ENCODE results near the gene GZMM. TPM values are rescaled to one million over a fixed set of nuclear protein-coding genes. Genes with fewer than 3 reads are reported as not detected.
A peak's percentile ranks its signal among the peaks of the same experiment; 100 is the strongest.

GZMM gene
- total and polyA plus RNA-seq, 8 donors = 0.28 to 0.38 (median 0.34) TPM; not detected in 2

DNA sequence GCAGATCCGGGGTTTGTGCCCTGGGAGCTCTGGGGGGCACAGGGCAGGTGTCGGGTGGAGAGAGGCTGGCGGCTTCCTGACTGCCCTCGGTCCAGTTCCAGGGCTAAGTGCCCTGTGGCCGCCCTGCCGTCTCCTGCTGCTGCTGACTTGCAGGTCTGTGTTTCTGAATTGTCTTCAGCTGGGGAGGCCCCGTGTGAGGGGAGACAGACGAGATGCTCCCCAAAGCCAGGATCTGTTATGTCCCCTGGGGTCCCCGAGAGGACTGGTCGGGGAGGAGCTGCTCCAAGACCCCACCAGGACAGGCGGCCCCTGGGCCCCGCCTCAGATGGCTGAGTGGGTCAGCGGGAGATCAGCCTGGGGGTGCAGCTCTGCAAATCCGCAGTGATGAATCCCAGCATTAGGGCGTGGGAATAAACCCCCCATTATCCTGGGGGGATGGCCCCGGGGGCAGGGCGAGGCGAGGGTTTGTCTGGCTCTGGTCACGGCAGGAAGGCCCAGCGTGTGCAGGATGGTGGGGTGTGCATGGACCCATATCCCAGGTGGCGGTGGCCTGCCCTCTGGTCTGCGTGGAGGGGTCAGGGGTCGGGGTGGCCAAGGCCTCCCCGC, 50.5 kb downstream of the GZMM start:
- H3K4me1 ChIP-seq = peaks cover 0 to 1% (median 0%) of the 10 kb centered on the region in 3 donors
- WGBS, 2 donors = 62 to 71% methylated on average over 20 to 24 of the region's 24 CpGs
- DNase-seq (peak in 1 of 6 donors; percentile 47), FAIRE-seq (no peak), ATAC-seq (no peak)
- no peaks in the 10 kb centered on the region for H3K9me3 ChIP-seq
- TF ChIP-seq CTCF (IDR thresholded peaks at IDR 0.05) = no peak
- no peaks in the 10 kb centered on the region for H3K36me3 ChIP-seq
- peaks cover 0 to 13% (median 4%) of the 10 kb centered on the region in 4 donors for H3K27me3 ChIP-seq
- intact Hi-C loops (cut with DNase I) = no loop called here
- H3K4me3 ChIP-seq = no peak overlapping the region
- no peak overlapping the region for H3K27ac ChIP-seq

GRCh38 chr19:595326-596262, 51.7 kb downstream of the GZMM start:
- no peak for FAIRE-seq
- WGBS, 2 donors = 64 to 70% methylated on average over 42 of the region's 42 CpGs
- DNase-seq = peak in 2 of 6 donors; percentile 16 to 58
- Histone ChIP-seq H3K36me3 (no peaks in the 10 kb centered on the region), H3K4me1 (no peaks in the 10 kb centered on the region), H3K4me3 (no peak overlapping the region), H3K27me3 (peaks cover 0 to 13% (median 4%) of the 10 kb centered on the region in 4 donors), H3K27ac (no peak overlapping the region), H3K9me3 (no peaks in the 10 kb centered on the region)
- TF ChIP-seq CTCF (IDR thresholded peaks at IDR 0.05) = no peak
- ATAC-seq = no peak
- intact Hi-C loops (cut with DNase I) = no loop called here

GRCh38 chr19:596263-596655, 52.4 kb downstream of the GZMM start:
- intact Hi-C loops (cut with DNase I) = no loop called here
- TF ChIP-seq CTCF (IDR thresholded peaks at IDR 0.05) = no peak
- H3K4me3 ChIP-seq = no peak overlapping the region
- no peaks in the 10 kb centered on the region for H3K9me3 ChIP-seq
- ATAC-seq (no peak), FAIRE-seq (no peak), DNase-seq (no peak)
- no peaks in the 10 kb centered on the region for H3K4me1 ChIP-seq
- H3K36me3 ChIP-seq = no peaks in the 10 kb centered on the region
- WGBS, 2 donors = 75 to 87% methylated on average over 16 of the region's 16 CpGs
- H3K27ac ChIP-seq = no peak overlapping the region
- peaks cover 0 to 8% (median under 1%) of the 10 kb centered on the region in 4 donors for H3K27me3 ChIP-seq

- no peak for TF ChIP-seq CTCF (IDR thresholded peaks at IDR 0.05)
- intact Hi-C loops (cut with DNase I) = no loop called here
- no peaks in the 10 kb centered on the region for H3K27me3 ChIP-seq
- H3K36me3 ChIP-seq = no peaks in the 10 kb centered on the region
- no peaks in the 10 kb centered on the region for H3K4me1 ChIP-seq
- 69 to 80% methylated on average over 18 of the region's 18 CpGs for WGBS, 2 donors
- FAIRE-seq = no peak
- no peaks in the 10 kb centered on the region for H3K9me3 ChIP-seq
- no peak for ATAC-seq
- no peak for DNase-seq
- H3K27ac ChIP-seq = no peak overlapping the region
- H3K4me3 ChIP-seq = no peak overlapping the region
Measured at GRCh38 chr19:597406-598315, 53.8 kb downstream of the GZMM start.

Other genes starting within 250 kb of the GZMM start
- gene MIER2, start 199.3 kb upstream of the GZMM start, total RNA-seq = 10 to 100 TPM in 2 of 6 donors, 1 to 10 TPM in 4; 6.9 to 12.9 (median 8.8) TPM
- 10 to 100 TPM; 18.9 to 20.1 TPM for gene MIER2, start 199.3 kb upstream of the GZMM start, polyA plus RNA-seq
- 1 to 10 TPM in 2 of 6 donors, under 1 TPM in 4; 0.16 to 1.3 (median 0.59) TPM for gene C2CD4C, start 134.9 kb upstream of the GZMM start, total RNA-seq
- 1 to 10 TPM; 1.5 to 2.1 TPM for gene C2CD4C, start 134.9 kb upstream of the GZMM start, polyA plus RNA-seq
- gene SHC2, start 83.0 kb upstream of the GZMM start, total RNA-seq = 100 to 1,000 TPM in 3 of 6 donors, 10 to 100 TPM in 3; 76.2 to 130 (median 99.9) TPM
- gene SHC2, start 83.0 kb upstream of the GZMM start, polyA plus RNA-seq = 100 to 1,000 TPM; 257 to 382 TPM
- 1 to 10 TPM in 4 of 6 donors, under 1 TPM in 2; 0.66 to 4.2 (median 1.2) TPM for gene MADCAM1, start 47.6 kb upstream of the GZMM start, total RNA-seq
- 1 to 10 TPM; 2.5 to 7.5 TPM for gene MADCAM1, start 47.6 kb upstream of the GZMM start, polyA plus RNA-seq
- gene TPGS1, start 36.6 kb upstream of the GZMM start, total RNA-seq = 10 to 100 TPM in 4 of 6 donors, 1 to 10 TPM in 2; 8.8 to 16.2 (median 10.7) TPM
- 10 to 100 TPM; 14.3 to 29.7 TPM for gene TPGS1, start 36.6 kb upstream of the GZMM start, polyA plus RNA-seq
- 10 to 100 TPM; 26.2 to 49.4 (median 39.1) TPM for gene CDC34, start 12.3 kb upstream of the GZMM start, total RNA-seq
- 100 to 1,000 TPM in 1 of 2 donors, 10 to 100 TPM in 1; 80.0 to 107 TPM for gene CDC34, start 12.3 kb upstream of the GZMM start, polyA plus RNA-seq
- gene BSG, start 28.5 kb downstream of the GZMM start, total RNA-seq = 100 to 1,000 TPM; 122 to 200 (median 149) TPM
- 100 to 1,000 TPM; 210 to 256 TPM for gene BSG, start 28.5 kb downstream of the GZMM start, polyA plus RNA-seq
- under 1 TPM; 0.12 to 0.46 (median 0.18) TPM for gene HCN2, start 45.8 kb downstream of the GZMM start, total RNA-seq
- gene HCN2, start 45.8 kb downstream of the GZMM start, polyA plus RNA-seq = under 1 TPM; 0.27 to 0.82 TPM
- 10 to 100 TPM; 19.3 to 34.7 (median 24.7) TPM for gene POLRMT, start 89.5 kb downstream of the GZMM start, total RNA-seq
- 100 to 1,000 TPM in 1 of 2 donors, 10 to 100 TPM in 1; 95.3 to 101 TPM for gene POLRMT, start 89.5 kb downstream of the GZMM start, polyA plus RNA-seq
- gene FGF22, start 95.8 kb downstream of the GZMM start, total RNA-seq = under 1 TPM in 4 of 6 donors, not detected in 2; 0.12 to 0.25 (median 0.23) TPM
- gene FGF22, start 95.8 kb downstream of the GZMM start, polyA plus RNA-seq = under 1 TPM; 0.45 to 0.53 TPM
- gene RNF126, start 119.2 kb downstream of the GZMM start, total RNA-seq = 10 to 100 TPM; 11.9 to 21.5 (median 16.5) TPM
- gene RNF126, start 119.2 kb downstream of the GZMM start, polyA plus RNA-seq = 10 to 100 TPM; 31.7 to 33.7 TPM
- 100 to 1,000 TPM in 1 of 6 donors, 10 to 100 TPM in 3, 1 to 10 TPM in 2; 6.6 to 148 (median 18.4) TPM for gene FSTL3, start 132.3 kb downstream of the GZMM start, total RNA-seq
- 100 to 1,000 TPM in 1 of 2 donors, 10 to 100 TPM in 1; 24.1 to 119 TPM for gene FSTL3, start 132.3 kb downstream of the GZMM start, polyA plus RNA-seq
- not detected for gene PRSS57, start 151.4 kb downstream of the GZMM start, total RNA-seq
- gene PRSS57, start 151.4 kb downstream of the GZMM start, polyA plus RNA-seq = not detected
- gene PALM, start 164.9 kb downstream of the GZMM start, total RNA-seq = 10 to 100 TPM in 1 of 6 donors, 1 to 10 TPM in 5; 3.5 to 12.6 (median 5.1) TPM
- 10 to 100 TPM in 1 of 2 donors, 1 to 10 TPM in 1; 9.2 to 10.1 TPM for gene PALM, start 164.9 kb downstream of the GZMM start, polyA plus RNA-seq
- 1 to 10 TPM in 5 of 6 donors, under 1 TPM in 1; 0.63 to 2.6 (median 1.3) TPM for gene MISP, start 207.1 kb downstream of the GZMM start, total RNA-seq
- 1 to 10 TPM; 1.3 to 7.5 TPM for gene MISP, start 207.1 kb downstream of the GZMM start, polyA plus RNA-seq